Activated CD4-positive, alpha-beta T cell treated with anti-CD3 and anti-CD28 coated beads, Interleukin-2, amount 50 U/mL, for 24 hours (primary cell): ENCODE measurements around the gene GPR34.
A peak's percentile ranks its signal among the peaks of the same experiment; 100 is the strongest.

ENCODE experiments used
- DNase-seq, 2 donors: peaks; one replicate each; pipeline ENCODE4 v3.0.0-alpha.2; 2020; ENCODE audit warnings: low read depth in 1 of 2, low spot score in 1 of 2

Gene GPR34

GRCh38 chrX:41732260-41732659, 43.5 kb downstream of the GPR34 start:
- DNase-seq = no peak

- DNase-seq = peak in 1 of 2 donors; percentile 3
Measured at GRCh38 chrX:41733939-41734338, 45.2 kb downstream of the GPR34 start.

- no peak for DNase-seq
Measured at GRCh38 chrX:41734530-41734929, 45.8 kb downstream of the GPR34 start.

GRCh38 chrX:41737065-41737464, 48.3 kb downstream of the GPR34 start:
- DNase-seq = no peak

GRCh38 chrX:41739871-41740270, 51.1 kb downstream of the GPR34 start:
- no peak for DNase-seq
